ENCODE data around the gene AOPEP. TPM values are rescaled to one million over a fixed set of nuclear protein-coding genes. Genes with fewer than 3 reads are reported as not detected.
A peak's percentile ranks its signal among the peaks of the same experiment; 100 is the strongest.

AOPEP gene
- total RNA-seq, 1 experiment from 2014 or later: 14.4 TPM

DNA sequence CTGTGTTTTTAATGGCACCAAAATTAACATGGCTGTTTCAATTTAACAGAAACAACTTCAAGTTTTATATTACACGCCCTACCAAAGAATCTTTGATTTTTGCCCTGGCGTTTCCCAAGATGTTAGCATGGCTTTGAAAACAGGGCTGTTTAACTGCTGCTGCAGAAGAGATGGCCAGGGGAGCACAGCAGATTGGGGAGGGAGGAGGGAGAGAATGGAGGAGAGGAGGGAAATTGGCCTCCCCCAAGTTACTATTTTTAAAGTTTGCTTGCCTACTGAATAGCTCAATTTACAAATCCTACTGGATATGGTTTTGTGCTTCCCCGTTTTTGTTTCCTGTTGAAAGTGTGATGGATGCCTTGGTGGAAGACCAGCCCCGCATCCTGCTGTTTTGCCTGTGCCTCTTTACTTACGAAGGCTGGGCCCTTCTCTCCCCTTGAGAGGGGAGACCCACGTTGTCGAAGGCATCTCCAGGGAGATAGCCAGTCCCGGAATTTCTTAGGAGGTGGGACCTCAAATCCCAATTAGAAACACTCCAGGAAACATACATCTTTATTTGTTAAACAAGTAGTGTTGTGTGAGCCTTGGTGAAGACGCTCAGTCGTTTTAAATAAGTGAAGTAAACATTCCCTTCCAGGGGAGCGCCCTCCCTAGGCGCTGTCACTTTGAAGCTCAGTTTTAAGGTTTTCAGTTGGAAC, 98.6 kb downstream of the AOPEP start:
- Mint-ChIP-seq H3K9me3 (no peaks in the 10 kb centered on the region), H3K36me3 (peaks cover 5% of the 10 kb centered on the region), H3K4me3 (peak overlapping the region; percentile 46), H3K27me3 (ENCODE audit: low read depth) (peaks cover 45% of the 10 kb centered on the region), H3K27ac (peak overlapping the region; percentile 47), H3K4me1 (peaks cover 44% of the 10 kb centered on the region)
- peak; percentile 90 for ATAC-seq
- TF ChIP-seq ZNF423 (CRISPR knock-in tag; IDR thresholded peaks at IDR 0.05) (peak; percentile 68; the same call in 1 of the 2 replicates), GTF2I (CRISPR knock-in tag; conservative IDR thresholded peaks at IDR 0.05) (no peak), ZNF263 (CRISPR knock-in tag; IDR thresholded peaks at IDR 0.05; ENCODE audit: low read depth) (peak; percentile 90; the same call in 1 of the 2 replicates), FOXJ3 (CRISPR knock-in tag; IDR thresholded peaks at IDR 0.05; ENCODE audit: borderline replicate concordance) (no peak), CREB1 (CRISPR knock-in tag; IDR thresholded peaks at IDR 0.05) (no peak)
- TF ChIP-seq, protein P1, sequence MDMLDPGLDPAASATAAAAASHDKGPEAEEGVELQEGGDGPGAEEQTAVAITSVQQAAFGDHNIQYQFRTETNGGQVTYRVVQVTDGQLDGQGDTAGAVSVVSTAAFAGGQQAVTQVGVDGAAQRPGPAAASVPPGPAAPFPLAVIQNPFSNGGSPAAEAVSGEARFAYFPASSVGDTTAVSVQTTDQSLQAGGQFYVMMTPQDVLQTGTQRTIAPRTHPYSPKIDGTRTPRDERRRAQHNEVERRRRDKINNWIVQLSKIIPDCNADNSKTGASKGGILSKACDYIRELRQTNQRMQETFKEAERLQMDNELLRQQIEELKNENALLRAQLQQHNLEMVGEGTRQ (CRISPR knock-in tag; IDR thresholded peaks at IDR 0.05): no peak
- TF ChIP-seq, protein P2, sequence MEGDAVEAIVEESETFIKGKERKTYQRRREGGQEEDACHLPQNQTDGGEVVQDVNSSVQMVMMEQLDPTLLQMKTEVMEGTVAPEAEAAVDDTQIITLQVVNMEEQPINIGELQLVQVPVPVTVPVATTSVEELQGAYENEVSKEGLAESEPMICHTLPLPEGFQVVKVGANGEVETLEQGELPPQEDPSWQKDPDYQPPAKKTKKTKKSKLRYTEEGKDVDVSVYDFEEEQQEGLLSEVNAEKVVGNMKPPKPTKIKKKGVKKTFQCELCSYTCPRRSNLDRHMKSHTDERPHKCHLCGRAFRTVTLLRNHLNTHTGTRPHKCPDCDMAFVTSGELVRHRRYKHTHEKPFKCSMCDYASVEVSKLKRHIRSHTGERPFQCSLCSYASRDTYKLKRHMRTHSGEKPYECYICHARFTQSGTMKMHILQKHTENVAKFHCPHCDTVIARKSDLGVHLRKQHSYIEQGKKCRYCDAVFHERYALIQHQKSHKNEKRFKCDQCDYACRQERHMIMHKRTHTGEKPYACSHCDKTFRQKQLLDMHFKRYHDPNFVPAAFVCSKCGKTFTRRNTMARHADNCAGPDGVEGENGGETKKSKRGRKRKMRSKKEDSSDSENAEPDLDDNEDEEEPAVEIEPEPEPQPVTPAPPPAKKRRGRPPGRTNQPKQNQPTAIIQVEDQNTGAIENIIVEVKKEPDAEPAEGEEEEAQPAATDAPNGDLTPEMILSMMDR (IDR thresholded peaks at IDR 0.05): no peak
- DNase-seq (ENCODE audit: low spot score): no peak
- ChIA-PET POLR2A (no interaction called here), CTCF (interaction anchor here (1.0 to 2.5 kb wide), 5 partner anchors 12 to 306 kb away, joined by 3 to 11 read pairs (median 4); no protein-coding TSS in a partner anchor)

DNA sequence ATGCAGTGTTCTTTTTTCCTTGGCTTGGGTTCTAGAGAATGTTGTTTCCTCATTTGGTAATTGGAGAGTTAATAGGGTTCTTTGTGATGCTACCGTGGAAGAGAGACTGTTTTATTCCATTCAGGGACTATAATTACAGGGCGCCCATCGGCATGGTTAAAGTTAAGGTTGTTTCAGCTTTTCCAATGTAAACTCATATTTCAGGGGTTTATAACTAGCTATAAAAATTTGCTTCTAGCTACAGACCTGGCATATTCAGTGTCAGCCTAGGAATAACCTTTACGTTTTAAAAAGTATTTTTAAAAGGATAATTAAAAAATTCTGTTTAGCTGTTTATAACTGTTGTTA, 99.1 kb downstream of the AOPEP start:
- Mint-ChIP-seq H3K4me3 (peak overlapping the region; percentile 46), H3K9me3 (no peaks in the 10 kb centered on the region), H3K27me3 (ENCODE audit: low read depth) (peaks cover 45% of the 10 kb centered on the region), H3K4me1 (peaks cover 38% of the 10 kb centered on the region), H3K36me3 (peaks cover 5% of the 10 kb centered on the region), H3K27ac (peak overlapping the region; percentile 47)
- DNase-seq (ENCODE audit: low spot score) (no peak), ATAC-seq (no peak)
- TF ChIP-seq NFATC4 (CRISPR knock-in tag; IDR thresholded peaks at IDR 0.05): no peak
- TF ChIP-seq, protein P3, sequence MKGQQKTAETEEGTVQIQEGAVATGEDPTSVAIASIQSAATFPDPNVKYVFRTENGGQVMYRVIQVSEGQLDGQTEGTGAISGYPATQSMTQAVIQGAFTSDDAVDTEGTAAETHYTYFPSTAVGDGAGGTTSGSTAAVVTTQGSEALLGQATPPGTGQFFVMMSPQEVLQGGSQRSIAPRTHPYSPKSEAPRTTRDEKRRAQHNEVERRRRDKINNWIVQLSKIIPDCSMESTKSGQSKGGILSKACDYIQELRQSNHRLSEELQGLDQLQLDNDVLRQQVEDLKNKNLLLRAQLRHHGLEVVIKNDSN (CRISPR knock-in tag; IDR thresholded peaks at IDR 0.05): no peak
- CTCF ChIA-PET: interaction anchor here (1.0 to 2.5 kb wide), 5 partner anchors 13 to 305 kb away, joined by 3 to 11 read pairs (median 4); no protein-coding TSS in a partner anchor
- POLR2A ChIA-PET: interaction anchor here (0.6 kb wide), 1 partner anchor 705 kb away, joined by 3 read pairs; no protein-coding TSS in a partner anchor

DNA sequence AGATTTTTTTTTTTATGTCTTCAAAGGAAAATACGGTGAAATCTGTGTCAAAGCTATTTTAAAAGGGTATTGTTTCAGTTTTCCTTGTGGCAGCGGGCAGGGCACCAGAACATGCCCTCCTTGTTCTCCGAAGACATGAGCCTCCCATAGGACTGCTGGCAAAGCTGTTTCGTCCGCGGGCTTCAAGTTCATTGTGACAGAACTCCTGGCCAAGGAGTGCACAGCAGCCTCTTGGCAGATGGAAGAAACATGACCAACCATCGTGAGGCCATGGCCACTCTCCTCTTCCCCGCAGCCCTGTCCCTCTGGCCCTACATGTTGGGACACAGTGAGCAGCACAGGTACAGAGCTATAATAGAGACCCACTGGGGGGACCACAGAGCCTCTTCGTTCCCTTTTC, 99.5 kb downstream of the AOPEP start:
- Mint-ChIP-seq H3K27me3 (ENCODE audit: low read depth) (peaks cover 45% of the 10 kb centered on the region), H3K4me3 (no peak overlapping the region), H3K4me1 (peaks cover 34% of the 10 kb centered on the region), H3K27ac (no peak overlapping the region), H3K36me3 (peaks cover 5% of the 10 kb centered on the region), H3K9me3 (no peaks in the 10 kb centered on the region)
- no peak for TF ChIP-seq CBFB (CRISPR knock-in tag; IDR thresholded peaks at IDR 0.05; ENCODE audit: low read depth)
- no peak for TF ChIP-seq KAT7 (CRISPR knock-in tag; IDR thresholded peaks at IDR 0.05; ENCODE audit: borderline replicate concordance)
- TF ChIP-seq, protein P4, sequence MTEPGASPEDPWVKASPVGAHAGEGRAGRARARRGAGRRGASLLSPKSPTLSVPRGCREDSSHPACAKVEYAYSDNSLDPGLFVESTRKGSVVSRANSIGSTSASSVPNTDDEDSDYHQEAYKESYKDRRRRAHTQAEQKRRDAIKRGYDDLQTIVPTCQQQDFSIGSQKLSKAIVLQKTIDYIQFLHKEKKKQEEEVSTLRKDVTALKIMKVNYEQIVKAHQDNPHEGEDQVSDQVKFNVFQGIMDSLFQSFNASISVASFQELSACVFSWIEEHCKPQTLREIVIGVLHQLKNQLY (CRISPR knock-in tag; IDR thresholded peaks at IDR 0.05): no peak
- TF ChIP-seq, protein P5, sequence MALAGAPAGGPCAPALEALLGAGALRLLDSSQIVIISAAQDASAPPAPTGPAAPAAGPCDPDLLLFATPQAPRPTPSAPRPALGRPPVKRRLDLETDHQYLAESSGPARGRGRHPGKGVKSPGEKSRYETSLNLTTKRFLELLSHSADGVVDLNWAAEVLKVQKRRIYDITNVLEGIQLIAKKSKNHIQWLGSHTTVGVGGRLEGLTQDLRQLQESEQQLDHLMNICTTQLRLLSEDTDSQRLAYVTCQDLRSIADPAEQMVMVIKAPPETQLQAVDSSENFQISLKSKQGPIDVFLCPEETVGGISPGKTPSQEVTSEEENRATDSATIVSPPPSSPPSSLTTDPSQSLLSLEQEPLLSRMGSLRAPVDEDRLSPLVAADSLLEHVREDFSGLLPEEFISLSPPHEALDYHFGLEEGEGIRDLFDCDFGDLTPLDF (CRISPR knock-in tag; IDR thresholded peaks at IDR 0.05): no peak
- TF ChIP-seq, protein P6, sequence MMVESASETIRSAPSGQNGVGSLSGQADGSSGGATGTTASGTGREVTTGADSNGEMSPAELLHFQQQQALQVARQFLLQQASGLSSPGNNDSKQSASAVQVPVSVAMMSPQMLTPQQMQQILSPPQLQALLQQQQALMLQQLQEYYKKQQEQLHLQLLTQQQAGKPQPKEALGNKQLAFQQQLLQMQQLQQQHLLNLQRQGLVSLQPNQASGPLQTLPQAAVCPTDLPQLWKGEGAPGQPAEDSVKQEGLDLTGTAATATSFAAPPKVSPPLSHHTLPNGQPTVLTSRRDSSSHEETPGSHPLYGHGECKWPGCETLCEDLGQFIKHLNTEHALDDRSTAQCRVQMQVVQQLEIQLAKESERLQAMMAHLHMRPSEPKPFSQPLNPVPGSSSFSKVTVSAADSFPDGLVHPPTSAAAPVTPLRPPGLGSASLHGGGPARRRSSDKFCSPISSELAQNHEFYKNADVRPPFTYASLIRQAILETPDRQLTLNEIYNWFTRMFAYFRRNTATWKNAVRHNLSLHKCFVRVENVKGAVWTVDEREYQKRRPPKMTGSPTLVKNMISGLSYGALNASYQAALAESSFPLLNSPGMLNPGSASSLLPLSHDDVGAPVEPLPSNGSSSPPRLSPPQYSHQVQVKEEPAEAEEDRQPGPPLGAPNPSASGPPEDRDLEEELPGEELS (CRISPR knock-in tag; IDR thresholded peaks at IDR 0.05): no peak
- no peak for TF ChIP-seq MXD4 (CRISPR knock-in tag; IDR thresholded peaks at IDR 0.05; ENCODE audit: borderline replicate concordance)
- TF ChIP-seq ZNF671 (CRISPR knock-in tag; IDR thresholded peaks at IDR 0.05): no peak
- no peak for TF ChIP-seq CREM (CRISPR knock-in tag; IDR thresholded peaks at IDR 0.05)
- TF ChIP-seq JAZF1 (CRISPR knock-in tag; IDR thresholded peaks at IDR 0.05): no peak
- TF ChIP-seq PRRX2 (CRISPR knock-in tag; IDR thresholded peaks at IDR 0.05): no peak
- no peak for TF ChIP-seq NR3C1 (CRISPR knock-in tag; conservative IDR thresholded peaks at IDR 0.05; ENCODE audit: low read depth)
- TF ChIP-seq NR1H2 (CRISPR knock-in tag; IDR thresholded peaks at IDR 0.05): no peak
- no peak for TF ChIP-seq TP53 (CRISPR knock-in tag; IDR thresholded peaks at IDR 0.05)
- TF ChIP-seq, protein P7, sequence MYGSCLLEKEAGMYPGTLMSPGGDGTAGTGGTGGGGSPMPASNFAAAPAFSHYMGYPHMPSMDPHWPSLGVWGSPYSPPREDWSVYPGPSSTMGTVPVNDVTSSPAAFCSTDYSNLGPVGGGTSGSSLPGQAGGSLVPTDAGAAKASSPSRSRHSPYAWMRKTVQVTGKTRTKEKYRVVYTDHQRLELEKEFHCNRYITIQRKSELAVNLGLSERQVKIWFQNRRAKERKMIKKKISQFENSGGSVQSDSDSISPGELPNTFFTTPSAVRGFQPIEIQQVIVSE (CRISPR knock-in tag; IDR thresholded peaks at IDR 0.05; ENCODE audit: borderline replicate concordance): no peak
- TF ChIP-seq ZNF317 (CRISPR knock-in tag; IDR thresholded peaks at IDR 0.05; ENCODE audit: borderline replicate concordance, low read depth): no peak
- no peak for TF ChIP-seq ZNF138 (CRISPR knock-in tag; conservative IDR thresholded peaks at IDR 0.05)
- DNase-seq (ENCODE audit: low spot score) (no peak), ATAC-seq (no peak)
- POLR2A ChIA-PET: interaction anchor here (0.6 kb wide), 1 partner anchor 705 kb away, joined by 3 read pairs; no protein-coding TSS in a partner anchor
- CTCF ChIA-PET: interaction anchor here (1.0 to 2.5 kb wide), 5 partner anchors 13 to 305 kb away, joined by 3 to 11 read pairs (median 4); no protein-coding TSS in a partner anchor

Data from WTC11 (cell line).